ENCODE results near the gene TUBGCP4.

TUBGCP4 gene

GRCh38 chr15:43403616-43404015 is 32.7 kb downstream of the TUBGCP4 start:
- ATAC-seq (no peak), DNase-seq (no peak)

- ATAC-seq: no peak
Measured at GRCh38 chr15:43404130-43404529, 33.2 kb downstream of the TUBGCP4 start.

GRCh38 chr15:43406189-43406588 is 35.3 kb downstream of the TUBGCP4 start:
- no peak for ATAC-seq

More at GRCh38 chr15:43404130-43404529, 33.2 kb downstream of the TUBGCP4 start:
- DNase-seq: no peak

GRCh38 chr15:43406808-43407207 is 35.9 kb downstream of the TUBGCP4 start:
- DNase-seq (no peak), ATAC-seq (no peak)

More at GRCh38 chr15:43406189-43406588, 35.3 kb downstream of the TUBGCP4 start:
- no peak for DNase-seq

GRCh38 chr15:43408789-43409188 is 37.9 kb downstream of the TUBGCP4 start:
- DNase-seq: no peak
- ATAC-seq: no peak

GRCh38 chr15:43410572-43411214 is 39.8 kb downstream of the TUBGCP4 start:
- DNase-seq: no peak
- no peak for ATAC-seq

GRCh38 chr15:43412096-43412495 is 41.2 kb downstream of the TUBGCP4 start:
- ATAC-seq (no peak), DNase-seq (no peak)

GRCh38 chr15:43414196-43414595 is 43.3 kb downstream of the TUBGCP4 start:
- ATAC-seq (no peak), DNase-seq (no peak)

GRCh38 chr15:43420435-43420834 is 49.5 kb downstream of the TUBGCP4 start:
- ATAC-seq (no peak), DNase-seq (no peak)

- DNase-seq (no peak), ATAC-seq (no peak)
Measured at GRCh38 chr15:43420876-43421275, 50.0 kb downstream of the TUBGCP4 start.

GRCh38 chr15:43423793-43424192 is 52.9 kb downstream of the TUBGCP4 start:
- ATAC-seq (no peak), DNase-seq (no peak)

- DNase-seq: no peak
Measured at GRCh38 chr15:43429687-43430086, 58.8 kb downstream of the TUBGCP4 start.

GRCh38 chr15:43433165-43433564 is 62.3 kb downstream of the TUBGCP4 start:
- ATAC-seq (no peak), DNase-seq (no peak)

More at GRCh38 chr15:43429687-43430086, 58.8 kb downstream of the TUBGCP4 start:
- no peak for ATAC-seq

GRCh38 chr15:43433661-43434303 is 62.9 kb downstream of the TUBGCP4 start:
- no peak for ATAC-seq
- no peak for DNase-seq

GRCh38 chr15:43434446-43434845 is 63.5 kb downstream of the TUBGCP4 start:
- no peak for ATAC-seq
- no peak for DNase-seq

- DNase-seq: no peak
- no peak for ATAC-seq
Measured at GRCh38 chr15:43436395-43436794, 65.5 kb downstream of the TUBGCP4 start.

- DNase-seq (no peak), ATAC-seq (no peak)
Measured at GRCh38 chr15:43439268-43439667, 68.4 kb downstream of the TUBGCP4 start.

- ATAC-seq (peak; percentile 93), DNase-seq (peak; percentile 21)
Measured at GRCh38 chr15:43440721-43441281, 69.9 kb downstream of the TUBGCP4 start.

- DNase-seq (no peak), ATAC-seq (peak; percentile 70)
Measured at GRCh38 chr15:43441316-43441715, 70.4 kb downstream of the TUBGCP4 start.

GRCh38 chr15:43446344-43446743 is 75.4 kb downstream of the TUBGCP4 start:
- DNase-seq (no peak), ATAC-seq (no peak)

GRCh38 chr15:43449981-43450380 is 79.1 kb downstream of the TUBGCP4 start:
- ATAC-seq (no peak), DNase-seq (no peak)
